ENCODE results near the gene CRNKL1.
A peak's percentile ranks its signal among the peaks of the same experiment; 100 is the strongest.

The CRNKL1 gene

DNA sequence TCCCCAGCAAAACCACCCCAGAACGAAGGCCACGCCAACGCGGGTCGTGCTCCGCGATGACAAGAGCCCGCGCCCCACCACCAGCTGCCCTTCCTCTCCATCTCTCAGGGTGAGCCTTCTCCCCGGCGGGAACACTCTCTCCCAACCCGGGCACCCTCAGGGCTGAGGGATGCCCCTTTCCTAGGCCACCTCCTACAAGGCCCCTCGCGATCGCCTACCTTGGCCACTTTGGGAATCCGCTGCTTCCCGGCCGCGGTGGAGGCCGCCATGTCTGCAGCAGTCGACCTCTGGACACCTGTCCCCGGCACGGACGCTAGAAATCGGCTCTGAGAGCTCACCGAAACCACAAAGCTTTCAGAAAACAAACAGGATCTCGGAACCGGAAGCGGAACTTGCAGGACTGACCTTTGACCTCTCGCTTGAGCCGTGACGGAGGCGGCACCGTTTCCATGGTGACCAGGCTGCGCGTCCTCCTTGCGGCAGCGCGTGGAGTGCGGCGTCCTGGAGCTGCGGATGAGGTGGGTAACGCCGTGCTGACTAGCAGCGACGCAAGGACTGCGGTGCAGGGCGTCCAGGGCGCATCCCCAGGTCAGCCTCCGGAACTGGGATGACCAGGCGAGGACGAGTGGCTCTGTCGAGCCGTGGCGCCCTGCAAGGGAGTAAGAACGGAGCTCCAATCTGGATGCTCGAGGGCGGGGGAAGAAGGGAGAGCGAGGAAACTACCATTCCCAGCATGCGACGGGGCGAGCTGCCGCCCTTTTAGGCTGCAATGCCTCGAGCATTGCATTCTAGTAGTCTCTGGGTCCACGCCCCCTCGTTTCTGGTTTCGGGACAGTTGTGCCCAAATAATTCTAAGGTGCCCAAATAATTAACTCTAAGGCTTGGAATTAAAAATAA is at the start of gene CRNKL1, which contains the start of gene CFAP61:
TSS of gene CRNKL1 (minus strand) at position 393 of the 897 bp plus-strand sequence. CDS start at position 269, 124 bp downstream.
TSS of gene CFAP61 (plus strand) at position 459 of the 897 bp plus-strand sequence. CDS start 4,122 bp downstream, outside the sequence.
- DNase-seq = peak; percentile 94

DNA sequence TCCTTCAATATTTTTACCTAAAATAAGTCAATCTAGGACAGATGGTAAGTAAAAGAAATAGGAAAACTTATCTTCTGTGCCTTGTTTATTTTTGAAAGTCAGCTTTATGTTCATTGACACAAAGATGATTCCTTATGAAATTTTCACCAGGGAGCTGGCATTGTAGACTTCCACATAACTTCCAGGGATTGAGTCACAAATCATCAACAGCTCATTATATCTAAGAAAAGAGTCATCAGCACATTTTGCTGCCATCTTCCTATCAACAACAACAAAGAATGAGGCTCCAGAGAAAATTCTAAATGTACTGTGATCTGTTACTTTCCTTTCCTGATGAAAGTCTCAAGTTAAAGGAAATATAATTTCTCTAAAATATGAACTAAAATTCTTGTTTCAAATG is 48.6 kb upstream of the CRNKL1 start:
- DNase-seq = no peak

DNA sequence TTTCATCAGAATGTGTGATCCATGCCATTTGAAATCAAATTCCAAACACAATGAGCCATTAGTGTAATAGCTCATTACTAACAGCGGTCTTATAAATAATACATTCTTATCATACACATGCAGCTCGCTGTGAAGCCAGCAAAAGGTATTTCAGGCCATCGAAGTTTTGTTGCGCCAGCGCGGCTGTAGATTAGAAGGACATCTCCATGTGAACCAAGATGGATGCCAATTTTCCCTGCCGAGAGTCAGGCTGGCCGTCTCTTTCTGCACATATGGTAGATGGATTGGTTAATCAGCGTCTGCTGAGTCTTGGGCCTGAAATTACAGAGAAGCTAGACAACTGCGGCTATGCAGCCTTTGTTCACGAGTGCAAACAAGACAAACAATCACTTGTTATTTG is 44.2 kb upstream of the CRNKL1 start:
- DNase-seq = no peak

DNA sequence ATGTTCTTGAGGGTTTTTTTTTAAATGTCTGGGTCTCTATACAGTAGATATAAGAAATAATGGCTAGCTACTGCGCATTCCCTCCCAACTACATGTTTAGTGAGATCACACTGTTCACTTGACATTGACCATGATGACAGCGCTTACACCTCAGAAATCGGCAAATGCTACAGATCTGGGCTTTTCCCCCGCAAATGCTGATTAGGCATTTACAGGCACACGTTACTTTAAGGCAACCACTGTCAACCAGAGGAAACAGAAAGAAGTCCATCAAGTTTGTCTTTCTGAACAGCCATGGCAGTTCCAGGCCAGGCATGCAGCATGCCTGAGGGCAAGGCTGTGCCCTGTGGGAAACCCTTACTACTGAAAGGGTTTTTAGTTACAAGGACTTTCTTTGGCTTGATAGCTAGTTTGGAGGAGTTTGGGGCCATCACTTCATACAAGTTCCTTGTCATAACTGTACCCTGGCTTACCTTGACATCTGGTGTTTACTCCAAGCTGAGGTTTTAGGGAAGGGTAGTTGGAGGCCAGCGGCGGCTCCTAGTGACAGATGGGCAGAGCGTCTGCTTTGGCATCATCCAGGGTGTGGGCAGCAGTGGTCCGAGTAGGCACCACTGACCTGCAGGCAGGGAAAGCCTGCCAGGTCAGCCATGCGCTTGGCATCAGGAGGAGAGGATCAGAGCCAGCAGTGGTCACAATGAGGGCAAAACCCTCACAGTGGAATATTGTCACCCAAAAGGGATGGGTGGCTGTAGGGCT is 43.0 kb upstream of the CRNKL1 start:
- DNase-seq = no peak

DNA sequence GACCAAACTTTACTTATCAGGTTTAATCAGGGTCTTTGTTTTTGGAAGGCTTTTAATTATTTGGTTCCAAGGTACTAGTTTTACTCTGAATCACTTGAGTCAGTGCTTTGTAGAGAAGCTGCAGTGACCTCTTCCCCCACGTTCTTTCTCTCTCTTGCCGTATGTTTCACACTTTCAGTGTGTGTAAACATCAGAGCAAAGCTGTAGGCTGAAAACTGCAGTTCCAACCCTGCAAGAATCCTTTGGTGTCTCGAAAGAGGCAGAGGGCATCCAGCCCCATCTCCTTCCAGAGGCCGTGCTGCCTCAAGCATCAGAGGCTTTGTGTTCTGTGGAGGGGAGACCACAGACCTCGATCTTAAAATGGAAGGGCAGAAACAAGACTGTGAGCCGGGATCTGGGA is 42.1 kb upstream of the CRNKL1 start:
- DNase-seq = no peak

DNA sequence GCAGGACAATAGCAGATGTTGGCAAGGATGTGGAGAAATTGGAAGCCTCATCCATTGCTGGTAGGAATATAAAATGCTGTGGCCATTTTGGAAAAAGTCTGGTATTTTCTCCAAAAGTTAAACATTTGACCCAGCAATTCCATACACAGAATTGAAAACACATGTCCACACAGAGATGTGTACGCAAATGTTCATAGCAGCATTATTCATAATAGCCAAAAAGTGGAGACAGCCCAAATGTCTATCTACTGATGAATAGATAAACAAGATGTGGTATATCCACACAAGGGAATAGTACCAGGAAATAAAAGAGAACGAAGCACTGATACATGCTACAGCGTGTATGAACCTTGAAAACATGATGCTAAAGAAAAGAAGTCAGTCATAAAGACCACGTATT is 40.6 kb upstream of the CRNKL1 start:
- no peak for DNase-seq

DNA sequence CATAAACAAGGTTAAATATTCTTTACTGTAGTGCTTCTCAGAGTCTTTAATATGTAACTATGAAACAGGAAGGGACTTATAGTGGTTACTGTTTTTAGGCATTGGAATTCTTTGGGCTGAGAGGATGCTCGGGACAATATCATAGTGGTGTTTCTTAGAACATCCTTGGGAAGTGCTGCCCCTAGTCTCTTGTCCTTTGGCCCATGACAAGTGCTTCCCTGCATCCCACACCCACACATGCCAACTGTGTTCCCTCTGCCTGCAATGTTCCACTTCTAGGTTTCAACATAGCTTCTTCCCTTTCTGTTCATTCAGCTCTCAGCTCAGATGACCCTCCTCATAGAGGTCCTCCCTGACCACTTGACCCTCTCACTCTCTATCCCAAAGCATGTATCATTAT is 37.7 kb upstream of the CRNKL1 start:
- DNase-seq = no peak

DNA sequence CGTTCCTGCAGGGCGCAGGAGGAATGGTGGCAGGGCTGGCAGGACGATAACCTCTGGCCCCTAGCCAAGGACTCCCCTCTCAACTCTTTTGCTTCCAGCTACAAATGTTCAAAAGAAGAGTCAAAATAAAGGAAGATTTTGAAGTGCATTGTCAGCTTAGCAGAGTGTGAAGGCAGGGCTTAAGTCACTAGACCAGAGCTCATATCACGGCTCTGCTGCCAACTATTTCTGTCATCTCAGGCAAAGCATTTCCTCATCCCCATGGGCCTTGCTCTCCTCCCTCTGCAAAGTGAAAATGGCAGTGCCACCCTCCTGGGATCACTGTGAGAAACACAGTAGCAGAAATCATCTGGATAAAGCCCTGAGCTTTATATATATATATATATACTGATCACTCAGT is 36.8 kb upstream of the CRNKL1 start:
- DNase-seq = no peak

DNA sequence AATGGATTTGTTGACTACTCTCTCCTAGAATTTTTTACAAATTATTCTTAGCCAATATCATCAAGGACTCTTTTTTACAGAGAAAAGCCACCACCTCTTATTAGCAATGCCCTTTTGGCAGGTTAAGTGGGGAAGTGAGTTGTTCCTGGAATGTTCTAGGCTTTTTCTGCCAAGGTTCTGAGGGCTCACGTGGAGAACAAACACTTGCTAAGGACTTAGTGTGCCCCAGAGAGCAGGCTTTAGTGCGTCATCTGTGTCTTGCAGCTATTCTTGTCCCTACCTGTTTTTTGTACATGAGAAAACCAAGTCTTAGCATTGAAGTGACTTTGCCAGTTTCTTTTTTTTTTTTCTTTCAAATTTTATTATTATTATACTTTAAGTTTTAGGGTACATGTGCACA is 33.5 kb upstream of the CRNKL1 start:
- DNase-seq = no peak

DNA sequence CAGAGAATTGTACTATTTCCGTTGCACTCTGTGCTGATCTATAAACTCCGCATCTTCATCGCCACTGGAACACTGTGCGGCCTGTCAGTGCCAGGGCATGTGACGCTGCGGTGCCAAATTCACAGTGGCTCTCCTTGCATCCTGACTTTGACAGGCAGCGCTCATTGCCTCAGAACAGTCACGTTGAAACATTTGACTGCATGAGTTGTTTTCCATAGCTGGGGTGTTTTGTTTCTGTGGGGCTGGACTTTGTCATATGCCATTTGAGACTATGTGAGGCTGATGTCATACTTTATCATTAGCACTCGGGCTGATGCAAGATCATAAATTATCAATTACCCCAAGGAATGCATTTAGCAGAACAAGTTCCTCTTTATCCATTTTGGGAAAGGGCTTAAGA is 32.8 kb upstream of the CRNKL1 start:
- DNase-seq = no peak

DNA sequence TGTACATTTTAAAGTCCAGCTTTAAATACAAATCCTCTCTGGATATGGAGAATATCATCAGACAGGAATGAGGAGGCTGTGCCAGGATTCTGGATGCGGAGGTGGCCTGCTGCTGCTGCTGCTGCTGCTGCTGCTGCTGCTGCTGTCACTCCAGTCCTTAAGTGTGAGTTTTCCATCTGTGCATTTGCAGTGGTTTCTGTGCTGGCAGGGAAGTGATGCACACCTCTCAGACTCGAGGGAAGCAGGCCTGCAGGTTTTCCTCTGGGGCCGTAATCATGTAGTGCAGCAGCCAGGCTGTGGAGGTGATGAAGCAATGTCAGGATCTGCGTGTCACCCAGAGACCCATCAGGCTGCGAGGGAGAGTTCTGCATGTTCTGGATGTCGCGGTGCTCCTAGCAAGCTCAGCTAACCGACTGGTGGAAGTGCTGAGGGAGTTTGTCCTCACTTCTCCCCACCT is 32.1 kb upstream of the CRNKL1 start:
- no peak for DNase-seq

DNA sequence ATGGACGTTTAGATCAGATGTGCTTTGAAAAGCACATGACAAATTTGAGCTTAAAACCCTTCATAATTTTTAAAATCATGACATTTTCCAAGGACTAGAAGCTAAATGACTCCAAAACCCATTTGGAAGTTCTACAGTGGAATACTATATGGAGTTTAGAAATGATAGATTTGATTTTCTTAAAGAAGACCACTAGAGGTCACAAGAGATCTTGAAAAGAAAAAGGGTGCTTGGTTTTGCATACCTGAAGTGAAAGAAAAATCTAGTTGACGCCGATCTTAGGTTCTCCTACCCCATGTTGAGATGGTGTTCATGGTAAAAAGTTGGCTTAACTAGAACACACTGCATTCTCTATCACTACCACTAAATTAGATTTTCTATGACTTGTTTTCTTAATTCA is 31.5 kb upstream of the CRNKL1 start:
- DNase-seq = no peak

DNA sequence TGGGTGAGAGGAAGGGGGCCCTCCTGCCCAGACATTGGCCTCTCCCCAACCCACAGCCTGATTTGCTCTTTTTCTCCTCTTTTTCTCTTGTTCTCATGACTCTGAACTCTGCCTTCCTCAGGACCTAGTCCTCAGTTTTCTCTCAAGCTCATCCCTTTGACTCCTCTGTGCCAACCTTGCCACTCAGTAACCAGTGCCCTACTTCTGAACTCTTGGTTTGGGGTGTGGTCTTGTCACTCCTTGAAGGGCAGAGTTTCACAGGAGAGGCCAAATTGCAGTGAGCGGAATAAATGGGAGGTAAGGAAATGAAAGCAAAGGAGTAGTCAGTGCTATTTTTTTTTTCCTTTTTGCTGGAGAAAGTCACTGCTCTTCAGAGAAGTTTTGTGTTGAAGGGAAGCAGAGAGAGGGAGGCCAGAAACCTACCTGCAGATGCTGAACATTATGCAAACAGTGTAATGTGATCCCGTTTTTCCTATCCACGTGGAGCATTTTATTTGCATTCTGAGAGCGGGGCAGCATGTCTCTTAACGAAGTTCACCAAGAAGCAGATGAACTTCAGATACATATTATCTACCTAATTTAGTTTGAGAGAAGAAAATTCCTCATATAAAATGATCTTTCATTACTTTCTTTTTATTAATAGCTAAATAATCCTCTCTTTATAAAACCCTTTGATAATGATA is 27.0 kb upstream of the CRNKL1 start:
- DNase-seq = no peak

DNA sequence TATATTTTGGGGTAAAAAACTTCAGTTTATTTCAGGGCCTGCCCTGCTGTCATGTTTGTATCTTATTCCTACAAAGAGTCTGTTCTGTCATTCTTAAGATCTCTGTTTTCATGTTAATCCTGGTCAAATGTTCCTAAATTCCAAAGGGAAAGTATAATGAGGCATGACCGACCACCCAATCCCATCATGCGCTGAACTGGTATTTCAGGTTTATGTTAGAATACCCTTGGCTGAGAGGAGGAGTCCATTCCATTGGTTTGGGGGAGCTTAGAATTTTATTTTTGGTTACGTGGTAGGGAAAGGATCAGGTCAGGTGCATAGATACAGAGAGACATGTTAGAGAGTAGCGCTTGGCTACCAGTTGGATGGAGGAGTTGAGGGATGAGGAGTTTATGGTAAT is 25.8 kb upstream of the CRNKL1 start:
- no peak for DNase-seq

DNA sequence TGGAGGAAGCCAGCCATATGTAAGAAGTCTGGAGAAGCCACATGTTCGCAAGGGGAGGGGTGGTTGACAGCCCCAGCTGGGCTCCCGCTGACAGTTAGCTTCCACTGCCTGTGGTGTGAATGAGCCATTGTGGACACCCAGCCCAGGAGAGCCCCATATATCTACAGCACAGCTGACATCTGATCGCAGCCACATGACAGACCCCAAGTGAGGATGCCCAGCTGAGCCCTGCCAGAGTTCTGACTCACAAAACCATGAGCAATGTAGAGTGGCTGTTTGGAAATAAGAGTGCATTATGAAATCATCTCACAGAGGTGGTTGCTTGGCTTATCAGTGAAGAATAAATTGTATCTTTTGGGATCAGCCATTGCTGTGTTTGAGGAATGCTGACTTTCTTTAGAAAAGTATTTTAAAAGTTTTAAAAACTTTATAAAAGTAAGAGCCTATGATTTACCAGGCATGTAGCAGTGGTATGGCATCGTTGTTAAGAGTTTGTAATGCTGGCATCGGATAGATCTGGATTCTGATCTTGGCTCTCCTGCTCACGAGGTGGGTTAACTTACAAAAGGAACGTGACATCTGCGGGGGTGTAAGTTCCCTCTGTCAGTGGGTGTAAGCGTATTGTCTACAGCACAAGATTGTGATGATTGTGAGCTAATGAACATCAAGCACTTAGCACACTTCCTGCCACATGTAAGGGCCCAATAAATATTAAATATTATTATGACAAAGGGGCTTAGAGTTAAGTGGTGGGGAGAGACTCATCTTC is 24.2 kb upstream of the CRNKL1 start:
- no peak for DNase-seq

DNA sequence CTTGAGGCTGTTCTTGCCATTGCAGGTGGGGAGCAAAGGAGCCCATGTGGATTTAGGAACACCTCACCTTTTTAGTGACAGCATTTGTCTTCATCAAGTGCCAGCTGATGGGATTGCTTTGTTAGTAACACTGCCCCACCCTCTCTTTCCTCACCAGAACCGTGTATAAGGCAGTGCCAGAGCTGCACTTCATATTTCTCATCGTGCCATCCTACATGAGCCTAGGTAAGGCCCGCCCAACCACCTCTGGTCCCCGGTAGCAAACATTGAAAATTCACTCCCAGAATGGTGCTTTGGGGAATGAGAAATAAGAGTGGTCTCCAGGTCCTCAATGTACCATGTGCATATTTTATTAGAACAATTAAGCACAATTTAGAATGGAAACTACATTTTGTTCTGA is 22.8 kb upstream of the CRNKL1 start:
- DNase-seq = no peak

DNA sequence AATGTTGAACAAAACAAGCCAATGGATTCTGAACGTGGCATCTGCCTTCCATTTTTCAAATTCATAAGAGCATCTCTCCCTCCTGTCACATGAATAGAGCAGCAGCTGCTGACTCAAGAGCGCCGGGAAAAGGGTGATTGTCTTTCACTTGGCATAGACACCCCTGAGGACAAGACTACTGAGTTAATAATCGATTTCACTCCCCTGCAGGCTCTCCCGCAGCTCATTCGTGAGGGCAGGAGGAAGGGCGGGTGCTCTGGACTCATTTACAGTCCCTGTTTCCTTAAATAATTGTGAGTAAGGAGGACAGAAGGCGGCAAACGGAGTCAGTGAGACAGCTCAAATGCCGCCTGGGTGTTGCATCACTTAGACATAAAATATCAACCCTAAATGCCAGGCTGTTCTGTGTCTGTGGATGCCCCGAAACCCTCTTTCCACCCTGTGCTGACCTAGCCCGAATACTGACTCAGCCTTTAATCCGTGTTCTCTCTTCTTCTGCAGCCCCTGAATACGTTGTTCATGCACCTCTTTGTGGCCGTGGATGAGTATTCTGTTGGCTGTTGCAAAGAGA is 21.6 kb upstream of the CRNKL1 start:
- no peak for DNase-seq

DNA sequence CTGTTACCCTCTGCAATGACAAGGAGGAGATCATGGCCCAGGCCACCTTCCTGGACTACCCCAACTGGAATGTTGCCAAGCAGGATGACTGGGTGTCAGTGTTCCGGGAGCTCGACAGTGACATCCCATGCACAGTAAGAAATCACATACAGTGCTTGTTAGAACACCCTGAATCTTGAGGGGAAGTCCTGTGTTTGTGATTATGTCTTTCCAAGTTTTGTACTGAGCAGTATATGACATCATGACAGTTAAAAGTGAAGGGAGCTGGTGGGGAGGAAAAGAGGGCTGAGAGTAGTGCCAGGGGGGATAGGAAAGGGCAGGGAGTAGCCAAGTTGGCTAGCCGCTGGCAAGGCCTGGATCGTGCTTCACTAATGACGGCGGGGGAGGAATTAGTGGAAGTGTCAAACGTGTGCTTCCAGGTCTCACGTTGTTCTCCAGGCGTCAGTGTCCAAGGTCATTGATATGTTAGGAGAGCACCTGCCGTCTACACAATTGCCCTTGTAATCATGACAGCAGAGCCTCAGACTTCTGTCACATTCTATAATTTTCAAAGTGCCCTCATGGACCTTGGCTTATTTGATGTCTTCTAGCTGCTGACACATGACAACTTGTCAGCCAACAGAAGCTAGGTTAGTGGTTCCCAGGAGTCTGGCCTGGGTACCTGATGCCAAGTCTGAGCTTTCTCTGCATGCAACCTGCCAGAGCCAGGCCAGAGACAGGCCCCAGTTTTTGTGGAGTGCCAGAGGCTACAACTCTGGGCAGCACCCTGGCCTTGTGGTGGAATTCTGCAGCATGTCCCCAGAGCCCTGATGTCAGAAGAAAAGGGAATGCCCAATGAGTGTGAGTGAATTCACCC is 18.8 kb upstream of the CRNKL1 start:
- DNase-seq = no peak

DNA sequence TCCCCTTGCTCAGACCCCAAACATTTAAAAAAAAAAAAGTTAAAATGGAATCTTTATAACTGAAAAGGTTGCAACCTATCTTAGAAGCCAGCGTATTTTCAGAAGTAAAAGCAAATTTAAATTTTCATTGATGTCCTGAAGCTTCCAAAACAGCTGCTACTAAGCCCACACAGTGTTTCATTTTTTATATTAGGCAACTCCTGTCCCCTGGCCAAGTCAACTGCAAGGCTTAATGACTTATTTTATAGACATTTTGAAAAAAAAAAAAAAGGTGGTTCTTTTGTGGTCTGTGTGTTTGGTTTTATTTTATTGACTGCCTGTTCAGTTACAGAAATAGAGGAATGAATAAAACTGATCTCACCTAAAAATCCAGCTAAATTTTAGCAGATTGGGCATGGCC is 13.1 kb upstream of the CRNKL1 start:
- DNase-seq = no peak

DNA sequence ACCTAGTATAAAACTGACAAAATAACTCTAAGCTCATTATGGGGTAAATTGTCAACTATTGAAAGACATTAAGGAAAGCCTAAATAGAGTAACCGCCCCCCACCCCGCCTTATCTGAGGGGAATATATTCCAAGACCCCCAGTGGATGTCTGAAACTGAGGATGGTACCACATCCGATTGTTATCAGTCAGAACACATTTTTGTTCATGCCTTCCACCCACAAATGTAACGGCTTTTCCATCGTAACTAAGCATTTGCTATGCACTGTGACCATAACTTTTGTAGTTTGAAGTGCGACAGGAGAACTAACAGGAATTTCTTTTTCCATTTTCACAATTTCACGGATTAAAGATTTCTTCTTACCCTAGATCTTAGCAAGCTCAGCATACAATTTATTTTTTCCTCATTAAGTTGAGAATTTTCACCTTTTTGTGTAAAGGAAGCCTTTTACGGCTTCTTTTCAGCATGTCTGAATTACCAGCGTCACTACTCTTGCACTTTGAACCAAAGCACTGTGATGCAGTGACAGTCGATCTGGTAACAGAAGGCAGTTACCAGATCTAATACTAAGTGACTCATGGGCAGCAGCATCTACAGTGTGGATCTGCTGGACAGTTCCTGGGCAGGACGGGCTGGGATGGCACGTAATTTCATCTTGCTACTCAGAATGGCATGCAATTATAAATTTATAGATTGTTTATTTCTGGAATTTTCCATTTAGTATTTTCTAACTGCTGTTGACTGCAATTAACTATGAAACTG is 11.9 kb upstream of the CRNKL1 start:
- DNase-seq = no peak

Data from activated effector memory CD4-positive, alpha-beta T cell treated with Interleukin-2 at 50 U/mL for 16 hours (primary cell).